Gastrocnemius medialis (tissue), 4 donors: ENCODE measurements around the gene NDOR1.

Source experiments
- CTCF ChIP-seq, 5 experiments: fragments of 450-650 bp in 3 of 5; fragments of 200-600 bp in 2 of 5; sonication (generic) in 2 of 5; IDR thresholded peaks in 4 of 5; conservative IDR thresholded peaks in 1 of 5; 1 replicate in 4 of 5; 2 replicates in 1 of 5; pipeline ENCODE4 v1.5.1; 2016 to 2019; ENCODE audit warnings: antibody characterized with exemption in 5 of 5, mild to moderate bottlenecking in 3 of 5, moderate library complexity in 3 of 5
- POLR2A ChIP-seq, 2 donors: fragments of 450-650 bp; IDR thresholded peaks; one replicate each; pipeline ENCODE4 v1.6.1; 2017; ENCODE audit warnings: antibody characterized with exemption in 2 of 2, mild to moderate bottlenecking in 2 of 2, moderate library complexity in 2 of 2

GRCh38 chr9:137214620-137215019 lies 9.1 kb downstream of the NDOR1 start:
- no peak for TF ChIP-seq CTCF (IDR thresholded peaks at IDR 0.05 in 4 of 5, conservative IDR thresholded peaks at IDR 0.05 in 1 of 5)
- TF ChIP-seq POLR2A (IDR thresholded peaks at IDR 0.05), result no peak
